Measurements from ENCODE around the gene FMNL3.

FMNL3 gene, protein sequence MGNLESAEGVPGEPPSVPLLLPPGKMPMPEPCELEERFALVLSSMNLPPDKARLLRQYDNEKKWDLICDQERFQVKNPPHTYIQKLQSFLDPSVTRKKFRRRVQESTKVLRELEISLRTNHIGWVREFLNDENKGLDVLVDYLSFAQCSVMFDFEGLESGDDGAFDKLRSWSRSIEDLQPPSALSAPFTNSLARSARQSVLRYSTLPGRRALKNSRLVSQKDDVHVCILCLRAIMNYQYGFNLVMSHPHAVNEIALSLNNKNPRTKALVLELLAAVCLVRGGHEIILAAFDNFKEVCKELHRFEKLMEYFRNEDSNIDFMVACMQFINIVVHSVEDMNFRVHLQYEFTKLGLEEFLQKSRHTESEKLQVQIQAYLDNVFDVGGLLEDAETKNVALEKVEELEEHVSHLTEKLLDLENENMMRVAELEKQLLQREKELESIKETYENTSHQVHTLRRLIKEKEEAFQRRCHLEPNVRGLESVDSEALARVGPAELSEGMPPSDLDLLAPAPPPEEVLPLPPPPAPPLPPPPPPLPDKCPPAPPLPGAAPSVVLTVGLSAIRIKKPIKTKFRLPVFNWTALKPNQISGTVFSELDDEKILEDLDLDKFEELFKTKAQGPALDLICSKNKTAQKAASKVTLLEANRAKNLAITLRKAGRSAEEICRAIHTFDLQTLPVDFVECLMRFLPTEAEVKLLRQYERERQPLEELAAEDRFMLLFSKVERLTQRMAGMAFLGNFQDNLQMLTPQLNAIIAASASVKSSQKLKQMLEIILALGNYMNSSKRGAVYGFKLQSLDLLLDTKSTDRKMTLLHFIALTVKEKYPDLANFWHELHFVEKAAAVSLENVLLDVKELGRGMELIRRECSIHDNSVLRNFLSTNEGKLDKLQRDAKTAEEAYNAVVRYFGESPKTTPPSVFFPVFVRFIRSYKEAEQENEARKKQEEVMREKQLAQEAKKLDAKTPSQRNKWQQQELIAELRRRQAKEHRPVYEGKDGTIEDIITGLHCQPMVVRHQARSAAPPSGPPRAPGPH

GRCh38 chr12:49707128-49707811 is at the start of gene FMNL3:
FMNL3 (minus strand) TSS chr12:49707405; CDS start chr12:49707180, 225 bp downstream.
- Histone ChIP-seq H3K27me3 (replicated peaks) (no peaks in the 10 kb centered on the region), H3K27ac (peak within 1 kb of the TSS; percentile 88), H3K4me3 (ENCODE audit: low read depth, low read length) (peak within 1 kb of the TSS; percentile 86), H3K36me3 (replicated peaks) (no peaks in the 10 kb centered on the region)
- peak; percentile 93 for DNase-seq
- TF ChIP-seq, protein P1, sequence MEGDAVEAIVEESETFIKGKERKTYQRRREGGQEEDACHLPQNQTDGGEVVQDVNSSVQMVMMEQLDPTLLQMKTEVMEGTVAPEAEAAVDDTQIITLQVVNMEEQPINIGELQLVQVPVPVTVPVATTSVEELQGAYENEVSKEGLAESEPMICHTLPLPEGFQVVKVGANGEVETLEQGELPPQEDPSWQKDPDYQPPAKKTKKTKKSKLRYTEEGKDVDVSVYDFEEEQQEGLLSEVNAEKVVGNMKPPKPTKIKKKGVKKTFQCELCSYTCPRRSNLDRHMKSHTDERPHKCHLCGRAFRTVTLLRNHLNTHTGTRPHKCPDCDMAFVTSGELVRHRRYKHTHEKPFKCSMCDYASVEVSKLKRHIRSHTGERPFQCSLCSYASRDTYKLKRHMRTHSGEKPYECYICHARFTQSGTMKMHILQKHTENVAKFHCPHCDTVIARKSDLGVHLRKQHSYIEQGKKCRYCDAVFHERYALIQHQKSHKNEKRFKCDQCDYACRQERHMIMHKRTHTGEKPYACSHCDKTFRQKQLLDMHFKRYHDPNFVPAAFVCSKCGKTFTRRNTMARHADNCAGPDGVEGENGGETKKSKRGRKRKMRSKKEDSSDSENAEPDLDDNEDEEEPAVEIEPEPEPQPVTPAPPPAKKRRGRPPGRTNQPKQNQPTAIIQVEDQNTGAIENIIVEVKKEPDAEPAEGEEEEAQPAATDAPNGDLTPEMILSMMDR (IDR thresholded peaks at IDR 0.05; ENCODE audit: low read depth, low read length, missing control alignments), result peak; percentile 83
- in situ Hi-C loops (cut with HindIII; ENCODE audit: low pct_ligation_motif_present, low sequenced_read_pairs), result loop anchor here (5.0 kb wide), 1 partner anchor 65 kb away; no protein-coding TSS in a partner anchor

DNA sequence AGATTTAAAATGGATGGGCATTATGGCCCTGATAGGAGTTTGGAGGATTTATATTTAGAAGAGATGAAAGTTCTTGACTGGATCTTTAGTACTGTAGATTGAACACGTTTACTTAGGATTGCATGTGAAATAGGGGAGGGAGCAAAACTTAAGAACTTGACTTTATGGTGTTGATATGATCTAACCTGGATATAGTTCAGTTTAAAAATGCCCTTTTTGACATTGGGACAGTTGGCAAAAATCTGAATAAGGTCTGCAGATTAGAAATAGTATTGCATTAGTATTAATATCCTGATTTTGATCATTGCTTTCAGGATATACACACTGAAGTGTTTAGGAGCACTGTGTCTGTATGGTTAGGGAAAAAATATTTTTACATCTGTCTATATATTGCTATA is 43.8 kb upstream of the FMNL3 start:
- Histone ChIP-seq H3K36me3 (replicated peaks) (peaks cover 34% of the 10 kb centered on the region), H3K27ac (no peak overlapping the region), H3K27me3 (replicated peaks) (no peaks in the 10 kb centered on the region), H3K4me3 (ENCODE audit: low read depth, low read length) (no peak overlapping the region)
- in situ Hi-C loops (cut with HindIII; ENCODE audit: low pct_ligation_motif_present, low sequenced_read_pairs), result no loop called here
- DNase-seq, result no peak
- TF ChIP-seq, protein P1 (IDR thresholded peaks at IDR 0.05; ENCODE audit: low read depth, low read length, missing control alignments), result no peak

- H3K27ac ChIP-seq, result no peak overlapping the region
- in situ Hi-C loops (cut with HindIII; ENCODE audit: low pct_ligation_motif_present, low sequenced_read_pairs), result no loop called here
- peaks cover 27% of the 10 kb centered on the region for H3K36me3 ChIP-seq (replicated peaks)
- TF ChIP-seq, protein P1 (IDR thresholded peaks at IDR 0.05; ENCODE audit: low read depth, low read length, missing control alignments), result peak; percentile 1
- peak; percentile 32 for DNase-seq
- H3K4me3 ChIP-seq (ENCODE audit: low read depth, low read length), result no peak overlapping the region
- no peaks in the 10 kb centered on the region for H3K27me3 ChIP-seq (replicated peaks)
These were observed 43.1 kb upstream of the FMNL3 start for GRCh38 chr12:49750027-49750995.

- in situ Hi-C loops (cut with HindIII; ENCODE audit: low pct_ligation_motif_present, low sequenced_read_pairs), result no loop called here
- TF ChIP-seq, protein P1 (IDR thresholded peaks at IDR 0.05; ENCODE audit: low read depth, low read length, missing control alignments), result no peak
- peaks cover 13% of the 10 kb centered on the region for H3K36me3 ChIP-seq (replicated peaks)
- H3K27ac ChIP-seq, result no peak overlapping the region
- H3K27me3 ChIP-seq (replicated peaks), result no peaks in the 10 kb centered on the region
- H3K4me3 ChIP-seq (ENCODE audit: low read depth, low read length), result no peak overlapping the region
- no peak for DNase-seq
These were observed 41.6 kb upstream of the FMNL3 start for GRCh38 chr12:49748800-49749199.
